WTC11 (cell line): ENCODE results near the gene NFAT5. TPM values are rescaled to one million over a fixed set of nuclear protein-coding genes. Genes with fewer than 3 reads are reported as not detected.

ENCODE experiments used
- ATAC-seq: fragments of 200-7000 bp; cut with Tn5 transposase; 2 replicates; pipeline ENCODE4 v1.10.0; 2021; ENCODE audit warnings: mild to moderate bottlenecking, moderate library complexity
- CTCF ChIA-PET: fragments of 300-600 bp; sonication (Branson Sonifier 250); formaldehyde crosslinking; loops from one replicate; lab custom pipeline; 2021; ENCODE audit warnings: antibody characterized with exemption; lab: Charles Lee
- POLR2A ChIA-PET: fragments of 350-600 bp; sonication (Branson Sonifier 250); formaldehyde crosslinking; loops from one replicate; lab custom pipeline; 2021; ENCODE audit warnings: antibody characterized with exemption; lab: Charles Lee
- DNase-seq: peaks from one replicate; pipeline ENCODE4 v3.0.0; 2021; ENCODE audit warnings: low spot score
- H3K27ac Mint-ChIP-seq: 2 replicates; pipeline ENCODE4 v1.8.0; 2021; ENCODE audit warnings: mixed read lengths
- H3K27me3 Mint-ChIP-seq: 2 replicates; pipeline ENCODE4 v1.8.0; 2021; ENCODE audit warnings: low read depth, mild to moderate bottlenecking, moderate library complexity, mixed read lengths
- H3K36me3 Mint-ChIP-seq: 2 replicates; pipeline ENCODE4 v1.8.0; 2021; ENCODE audit warnings: mixed read lengths
- H3K4me1 Mint-ChIP-seq: 2 replicates; pipeline ENCODE4 v1.8.0; 2022; ENCODE audit warnings: mixed read lengths
- H3K4me3 Mint-ChIP-seq: 2 replicates; pipeline ENCODE4 v1.8.0; 2021; ENCODE audit warnings: mild to moderate bottlenecking, moderate library complexity, mixed read lengths
- H3K9me3 Mint-ChIP-seq: 2 replicates; pipeline ENCODE4 v1.8.0; 2021; ENCODE audit warnings: mixed read lengths
- ATF1 ChIP-seq: sonication (generic); formaldehyde crosslinking; IDR thresholded peaks from 2 replicates; pipeline ENCODE4 v1.8.1; 2023; ENCODE audit warnings: mild to moderate bottlenecking, moderate library complexity, missing genetic modification reagents
- ESRRA ChIP-seq: sonication (generic); formaldehyde crosslinking; IDR thresholded peaks from 2 replicates; pipeline ENCODE4 v1.8.1; 2022; ENCODE audit warnings: mild to moderate bottlenecking, missing genetic modification reagents, borderline replicate concordance
- ETV6 ChIP-seq: sonication (generic); formaldehyde crosslinking; IDR thresholded peaks from 2 replicates; pipeline ENCODE4 v1.8.1; 2022; ENCODE audit warnings: mild to moderate bottlenecking, missing genetic modification reagents
- HMGA2 ChIP-seq: fragments of 250-450 bp; sonication (Bioruptor Pico); IDR thresholded peaks from 2 replicates; pipeline ENCODE4 v1.4.0; 2021; ENCODE audit warnings: mild to moderate bottlenecking, moderate library complexity
- IRF2 ChIP-seq: sonication (generic); formaldehyde crosslinking; IDR thresholded peaks from 2 replicates; pipeline ENCODE4 v1.8.0; 2022; ENCODE audit warnings: low read depth, missing genetic modification reagents, borderline replicate concordance
- PRRX2 ChIP-seq: fragments of 250-450 bp; sonication (Bioruptor Pico); IDR thresholded peaks from 2 replicates; pipeline ENCODE4 v1.8.0; 2021; ENCODE audit warnings: mild to moderate bottlenecking
- SMAD3 ChIP-seq: sonication (generic); formaldehyde crosslinking; IDR thresholded peaks from 2 replicates; pipeline ENCODE4 v1.8.0; 2022; ENCODE audit warnings: missing genetic modification reagents, mild to moderate bottlenecking, borderline replicate concordance
- SMAD4 ChIP-seq: sonication (generic); formaldehyde crosslinking; IDR thresholded peaks from 2 replicates; pipeline ENCODE4 v1.8.0; 2022; ENCODE audit warnings: mild to moderate bottlenecking, missing genetic modification reagents
- SP1 ChIP-seq: sonication (generic); formaldehyde crosslinking; conservative IDR thresholded peaks from 2 replicates; pipeline ENCODE4 v1.8.1; 2022; ENCODE audit warnings: missing genetic modification reagents
- TCF7 ChIP-seq: sonication (generic); formaldehyde crosslinking; IDR thresholded peaks from 2 replicates; pipeline ENCODE4 v1.8.0; 2022; ENCODE audit warnings: mild to moderate bottlenecking, low read depth, missing genetic modification reagents, moderate library complexity
- TP53 ChIP-seq: sonication (generic); formaldehyde crosslinking; IDR thresholded peaks from 2 replicates; pipeline ENCODE4 v1.8.1; 2023; ENCODE audit warnings: mild to moderate bottlenecking, missing genetic modification reagents
- ZBTB21 ChIP-seq: sonication (generic); formaldehyde crosslinking; IDR thresholded peaks from 2 replicates; pipeline ENCODE4 v1.8.1; 2023; ENCODE audit warnings: mild to moderate bottlenecking, missing genetic modification reagents, borderline replicate concordance
- total RNA-seq: library from RNA; stranded (reverse); gene quantifications from 3 replicates; pipeline ENCODE4 v1.2.3, GENCODE V29; 2021
- TF ChIP-seq, protein P1 (sequence below): sonication (generic); formaldehyde crosslinking; IDR thresholded peaks from 2 replicates; pipeline ENCODE4 v1.8.0; 2023; ENCODE audit warnings: missing genetic modification reagents
- TF ChIP-seq, protein P2 (sequence below): sonication (generic); formaldehyde crosslinking; IDR thresholded peaks from 2 replicates; pipeline ENCODE4 v1.8.0; 2022; ENCODE audit warnings: mild to moderate bottlenecking, missing genetic modification reagents
- TF ChIP-seq, protein P3 (sequence below): sonication (generic); formaldehyde crosslinking; IDR thresholded peaks from 2 replicates; pipeline ENCODE4 v1.8.0; 2023; ENCODE audit warnings: mild to moderate bottlenecking, missing genetic modification reagents
- TF ChIP-seq, protein P4 (sequence below): sonication (generic); formaldehyde crosslinking; IDR thresholded peaks from 2 replicates; pipeline ENCODE4 v1.8.0; 2022; ENCODE audit warnings: mild to moderate bottlenecking, missing genetic modification reagents
- TF ChIP-seq, protein P5 (sequence below): sonication (generic); formaldehyde crosslinking; IDR thresholded peaks from 2 replicates; pipeline ENCODE4 v1.8.1; 2022; ENCODE audit warnings: low read depth, mild to moderate bottlenecking, moderate library complexity, missing genetic modification reagents, borderline replicate concordance
- TF ChIP-seq, protein P6 (sequence below): fragments of 250-450 bp; sonication (Bioruptor Pico); IDR thresholded peaks from 2 replicates; pipeline ENCODE4 v1.8.0; 2021; ENCODE audit warnings: mild to moderate bottlenecking
- TF ChIP-seq, protein P7 (sequence below): fragments of 250-450 bp; sonication (Bioruptor Pico); IDR thresholded peaks from 2 replicates; pipeline ENCODE4 v1.9.0; 2021; ENCODE audit warnings: moderate library complexity, mild to moderate bottlenecking, inconsistent platforms, borderline replicate concordance
- TF ChIP-seq, protein P8 (sequence below): fragments of 250-450 bp; sonication (Bioruptor Pico); conservative IDR thresholded peaks from 2 replicates; pipeline ENCODE4 v1.9.0; 2021; ENCODE audit warnings: mild to moderate bottlenecking
- TF ChIP-seq, protein P9 (sequence below): sonication (generic); formaldehyde crosslinking; IDR thresholded peaks from 2 replicates; pipeline ENCODE4 v1.8.1; 2023; ENCODE audit warnings: mild to moderate bottlenecking, moderate library complexity, missing genetic modification reagents

NFAT5 gene
- total RNA-seq, 1 experiment from 2014 or later: 23.2 TPM

DNA sequence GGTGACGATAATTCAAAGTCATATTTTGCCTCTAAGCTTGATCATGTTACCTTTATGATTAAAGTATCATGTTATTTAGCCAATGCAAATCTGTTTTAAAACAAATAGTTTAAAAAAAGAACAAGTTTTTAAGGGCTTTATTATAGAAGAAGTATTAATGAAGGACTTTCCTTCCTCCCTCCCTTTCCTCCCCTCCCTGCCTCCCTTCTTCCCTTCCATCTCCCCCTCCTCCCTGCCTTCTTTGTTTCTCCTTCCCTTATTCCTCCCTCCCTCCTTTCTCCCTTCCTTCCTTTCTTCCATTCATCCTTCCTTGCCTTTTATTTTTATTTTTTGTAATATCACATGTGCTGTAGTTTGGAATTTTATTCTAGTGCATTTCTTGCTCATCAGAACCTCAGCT is 134.1 kb downstream of the NFAT5 start:
- H3K4me3 Mint-ChIP-seq: no peak overlapping the region
- H3K27ac Mint-ChIP-seq: no peak overlapping the region
- no peak for DNase-seq
- peaks cover 9% of the 10 kb centered on the region for H3K36me3 Mint-ChIP-seq
- no peaks in the 10 kb centered on the region for H3K9me3 Mint-ChIP-seq
- ATAC-seq: no peak
- H3K4me1 Mint-ChIP-seq: peaks cover 4% of the 10 kb centered on the region; the same call in 1 of the 2 replicates
- TF ChIP-seq, protein P1, sequence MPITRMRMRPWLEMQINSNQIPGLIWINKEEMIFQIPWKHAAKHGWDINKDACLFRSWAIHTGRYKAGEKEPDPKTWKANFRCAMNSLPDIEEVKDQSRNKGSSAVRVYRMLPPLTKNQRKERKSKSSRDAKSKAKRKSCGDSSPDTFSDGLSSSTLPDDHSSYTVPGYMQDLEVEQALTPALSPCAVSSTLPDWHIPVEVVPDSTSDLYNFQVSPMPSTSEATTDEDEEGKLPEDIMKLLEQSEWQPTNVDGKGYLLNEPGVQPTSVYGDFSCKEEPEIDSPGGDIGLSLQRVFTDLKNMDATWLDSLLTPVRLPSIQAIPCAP: no peak
- no peak for TF ChIP-seq TCF7 (CRISPR knock-in tag)
- TF ChIP-seq, protein P2, sequence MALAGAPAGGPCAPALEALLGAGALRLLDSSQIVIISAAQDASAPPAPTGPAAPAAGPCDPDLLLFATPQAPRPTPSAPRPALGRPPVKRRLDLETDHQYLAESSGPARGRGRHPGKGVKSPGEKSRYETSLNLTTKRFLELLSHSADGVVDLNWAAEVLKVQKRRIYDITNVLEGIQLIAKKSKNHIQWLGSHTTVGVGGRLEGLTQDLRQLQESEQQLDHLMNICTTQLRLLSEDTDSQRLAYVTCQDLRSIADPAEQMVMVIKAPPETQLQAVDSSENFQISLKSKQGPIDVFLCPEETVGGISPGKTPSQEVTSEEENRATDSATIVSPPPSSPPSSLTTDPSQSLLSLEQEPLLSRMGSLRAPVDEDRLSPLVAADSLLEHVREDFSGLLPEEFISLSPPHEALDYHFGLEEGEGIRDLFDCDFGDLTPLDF (CRISPR knock-in tag): no peak
- no peak for TF ChIP-seq ETV6 (CRISPR knock-in tag)
- TF ChIP-seq, protein P3, sequence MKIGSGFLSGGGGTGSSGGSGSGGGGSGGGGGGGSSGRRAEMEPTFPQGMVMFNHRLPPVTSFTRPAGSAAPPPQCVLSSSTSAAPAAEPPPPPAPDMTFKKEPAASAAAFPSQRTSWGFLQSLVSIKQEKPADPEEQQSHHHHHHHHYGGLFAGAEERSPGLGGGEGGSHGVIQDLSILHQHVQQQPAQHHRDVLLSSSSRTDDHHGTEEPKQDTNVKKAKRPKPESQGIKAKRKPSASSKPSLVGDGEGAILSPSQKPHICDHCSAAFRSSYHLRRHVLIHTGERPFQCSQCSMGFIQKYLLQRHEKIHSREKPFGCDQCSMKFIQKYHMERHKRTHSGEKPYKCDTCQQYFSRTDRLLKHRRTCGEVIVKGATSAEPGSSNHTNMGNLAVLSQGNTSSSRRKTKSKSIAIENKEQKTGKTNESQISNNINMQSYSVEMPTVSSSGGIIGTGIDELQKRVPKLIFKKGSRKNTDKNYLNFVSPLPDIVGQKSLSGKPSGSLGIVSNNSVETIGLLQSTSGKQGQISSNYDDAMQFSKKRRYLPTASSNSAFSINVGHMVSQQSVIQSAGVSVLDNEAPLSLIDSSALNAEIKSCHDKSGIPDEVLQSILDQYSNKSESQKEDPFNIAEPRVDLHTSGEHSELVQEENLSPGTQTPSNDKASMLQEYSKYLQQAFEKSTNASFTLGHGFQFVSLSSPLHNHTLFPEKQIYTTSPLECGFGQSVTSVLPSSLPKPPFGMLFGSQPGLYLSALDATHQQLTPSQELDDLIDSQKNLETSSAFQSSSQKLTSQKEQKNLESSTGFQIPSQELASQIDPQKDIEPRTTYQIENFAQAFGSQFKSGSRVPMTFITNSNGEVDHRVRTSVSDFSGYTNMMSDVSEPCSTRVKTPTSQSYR (CRISPR knock-in tag): no peak
- TF ChIP-seq, protein P4, sequence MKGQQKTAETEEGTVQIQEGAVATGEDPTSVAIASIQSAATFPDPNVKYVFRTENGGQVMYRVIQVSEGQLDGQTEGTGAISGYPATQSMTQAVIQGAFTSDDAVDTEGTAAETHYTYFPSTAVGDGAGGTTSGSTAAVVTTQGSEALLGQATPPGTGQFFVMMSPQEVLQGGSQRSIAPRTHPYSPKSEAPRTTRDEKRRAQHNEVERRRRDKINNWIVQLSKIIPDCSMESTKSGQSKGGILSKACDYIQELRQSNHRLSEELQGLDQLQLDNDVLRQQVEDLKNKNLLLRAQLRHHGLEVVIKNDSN (CRISPR knock-in tag): no peak
- no peak for TF ChIP-seq ESRRA (CRISPR knock-in tag)
- no peak for TF ChIP-seq IRF2 (CRISPR knock-in tag)
- TF ChIP-seq, protein P5, sequence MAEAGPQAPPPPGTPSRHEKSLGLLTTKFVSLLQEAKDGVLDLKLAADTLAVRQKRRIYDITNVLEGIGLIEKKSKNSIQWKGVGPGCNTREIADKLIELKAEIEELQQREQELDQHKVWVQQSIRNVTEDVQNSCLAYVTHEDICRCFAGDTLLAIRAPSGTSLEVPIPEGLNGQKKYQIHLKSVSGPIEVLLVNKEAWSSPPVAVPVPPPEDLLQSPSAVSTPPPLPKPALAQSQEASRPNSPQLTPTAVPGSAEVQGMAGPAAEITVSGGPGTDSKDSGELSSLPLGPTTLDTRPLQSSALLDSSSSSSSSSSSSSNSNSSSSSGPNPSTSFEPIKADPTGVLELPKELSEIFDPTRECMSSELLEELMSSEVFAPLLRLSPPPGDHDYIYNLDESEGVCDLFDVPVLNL: no peak
- TF ChIP-seq SP1 (CRISPR knock-in tag): no peak
- no peak for TF ChIP-seq ATF1
- TF ChIP-seq SMAD3 (CRISPR knock-in tag): no peak
- TF ChIP-seq SMAD4 (CRISPR knock-in tag): no peak
- TF ChIP-seq TP53: no peak
- TF ChIP-seq, protein P6, sequence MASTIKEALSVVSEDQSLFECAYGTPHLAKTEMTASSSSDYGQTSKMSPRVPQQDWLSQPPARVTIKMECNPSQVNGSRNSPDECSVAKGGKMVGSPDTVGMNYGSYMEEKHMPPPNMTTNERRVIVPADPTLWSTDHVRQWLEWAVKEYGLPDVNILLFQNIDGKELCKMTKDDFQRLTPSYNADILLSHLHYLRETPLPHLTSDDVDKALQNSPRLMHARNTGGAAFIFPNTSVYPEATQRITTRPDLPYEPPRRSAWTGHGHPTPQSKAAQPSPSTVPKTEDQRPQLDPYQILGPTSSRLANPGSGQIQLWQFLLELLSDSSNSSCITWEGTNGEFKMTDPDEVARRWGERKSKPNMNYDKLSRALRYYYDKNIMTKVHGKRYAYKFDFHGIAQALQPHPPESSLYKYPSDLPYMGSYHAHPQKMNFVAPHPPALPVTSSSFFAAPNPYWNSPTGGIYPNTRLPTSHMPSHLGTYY: no peak
- no peak for TF ChIP-seq PRRX2 (CRISPR knock-in tag)
- no peak for TF ChIP-seq ZBTB21 (CRISPR knock-in tag)
- TF ChIP-seq, all 79 proteins: peak for 0
- H3K27me3 Mint-ChIP-seq: no peaks in the 10 kb centered on the region
- CTCF ChIA-PET: interaction anchor here (0.8 kb wide), 1 partner anchor 9 kb away, joined by 5 read pairs; no protein-coding TSS in a partner anchor
- POLR2A ChIA-PET: no interaction called here

DNA sequence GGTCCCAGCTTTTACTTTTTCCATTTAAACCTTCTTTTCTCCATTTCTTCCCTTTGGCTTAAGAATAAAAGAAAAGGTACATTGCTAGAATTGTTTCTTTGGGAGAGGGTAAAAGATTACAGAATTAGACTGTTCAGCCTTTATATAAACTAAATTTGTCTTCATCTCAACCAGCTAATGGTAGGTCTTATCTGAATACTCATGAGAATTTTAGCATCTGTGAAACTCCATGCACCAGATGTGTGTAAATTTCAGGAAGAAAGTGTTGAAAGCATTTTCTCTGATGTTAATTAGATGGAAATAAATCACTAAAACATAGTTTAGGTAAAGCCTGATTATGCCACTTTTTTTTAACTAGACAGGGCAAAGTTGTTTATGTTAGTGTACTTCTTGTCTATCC is 135.7 kb downstream of the NFAT5 start:
- H3K27me3 Mint-ChIP-seq: no peaks in the 10 kb centered on the region
- no peaks in the 10 kb centered on the region for H3K36me3 Mint-ChIP-seq
- no peak for ATAC-seq
- no peaks in the 10 kb centered on the region for H3K9me3 Mint-ChIP-seq
- H3K27ac Mint-ChIP-seq: no peak overlapping the region
- DNase-seq: no peak
- ChIA-PET POLR2A (no interaction called here), CTCF (interaction anchor here (1.4 kb wide), 1 partner anchor 305 kb away, joined by 3 read pairs; no protein-coding TSS in a partner anchor)
- peaks cover 6% of the 10 kb centered on the region; the same call in 1 of the 2 replicates for H3K4me1 Mint-ChIP-seq
- no peak overlapping the region for H3K4me3 Mint-ChIP-seq
- TF ChIP-seq, protein P7, sequence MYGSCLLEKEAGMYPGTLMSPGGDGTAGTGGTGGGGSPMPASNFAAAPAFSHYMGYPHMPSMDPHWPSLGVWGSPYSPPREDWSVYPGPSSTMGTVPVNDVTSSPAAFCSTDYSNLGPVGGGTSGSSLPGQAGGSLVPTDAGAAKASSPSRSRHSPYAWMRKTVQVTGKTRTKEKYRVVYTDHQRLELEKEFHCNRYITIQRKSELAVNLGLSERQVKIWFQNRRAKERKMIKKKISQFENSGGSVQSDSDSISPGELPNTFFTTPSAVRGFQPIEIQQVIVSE (CRISPR knock-in tag): no peak
- TF ChIP-seq, protein P2 (CRISPR knock-in tag): no peak
- TF ChIP-seq TP53 (no peak), HMGA2 (CRISPR knock-in tag) (no peak)
- TF ChIP-seq, protein P8, sequence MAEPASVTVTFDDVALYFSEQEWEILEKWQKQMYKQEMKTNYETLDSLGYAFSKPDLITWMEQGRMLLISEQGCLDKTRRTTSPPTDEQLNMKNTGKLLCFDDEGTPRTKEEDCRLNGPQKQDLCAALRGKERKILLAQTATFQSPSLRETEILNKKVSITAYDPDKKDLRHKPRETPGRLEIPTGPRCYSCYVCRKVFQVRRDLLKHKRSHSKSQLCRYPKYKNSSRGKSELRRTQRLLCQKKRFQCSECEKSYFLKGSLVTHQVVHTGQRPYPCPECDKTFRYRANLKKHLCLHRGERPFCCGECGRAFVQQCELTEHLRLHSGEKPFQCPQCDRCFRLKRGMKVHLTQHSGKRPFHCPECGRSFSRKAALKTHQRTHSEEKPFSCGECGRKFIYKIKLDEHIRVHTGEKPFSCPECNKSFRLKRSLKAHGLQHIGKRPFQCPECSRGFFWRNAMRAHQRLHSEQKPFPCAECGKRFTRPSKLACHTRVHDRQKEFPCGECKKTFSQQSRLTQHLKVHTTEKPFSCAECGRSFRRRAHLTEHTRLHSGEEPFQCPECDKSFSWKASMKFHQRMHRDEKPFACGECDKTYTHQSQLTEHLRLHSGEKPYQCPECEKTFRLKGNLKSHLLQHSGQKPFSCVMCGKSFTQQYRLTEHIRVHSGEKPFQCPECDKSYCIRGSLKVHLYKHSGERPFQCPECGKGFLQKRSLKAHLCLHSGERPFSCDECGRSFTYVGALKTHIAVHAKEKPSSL: no peak
- TF ChIP-seq, protein P9, sequence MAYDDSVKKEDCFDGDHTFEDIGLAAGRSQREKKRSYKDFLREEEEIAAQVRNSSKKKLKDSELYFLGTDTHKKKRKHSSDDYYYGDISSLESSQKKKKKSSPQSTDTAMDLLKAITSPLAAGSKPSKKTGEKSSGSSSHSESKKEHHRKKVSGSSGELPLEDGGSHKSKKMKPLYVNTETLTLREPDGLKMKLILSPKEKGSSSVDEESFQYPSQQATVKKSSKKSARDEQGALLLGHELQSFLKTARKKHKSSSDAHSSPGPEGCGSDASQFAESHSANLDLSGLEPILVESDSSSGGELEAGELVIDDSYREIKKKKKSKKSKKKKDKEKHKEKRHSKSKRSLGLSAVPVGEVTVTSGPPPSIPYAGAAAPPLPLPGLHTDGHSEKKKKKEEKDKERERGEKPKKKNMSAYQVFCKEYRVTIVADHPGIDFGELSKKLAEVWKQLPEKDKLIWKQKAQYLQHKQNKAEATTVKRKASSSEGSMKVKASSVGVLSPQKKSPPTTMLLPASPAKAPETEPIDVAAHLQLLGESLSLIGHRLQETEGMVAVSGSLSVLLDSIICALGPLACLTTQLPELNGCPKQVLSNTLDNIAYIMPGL (CRISPR knock-in tag): no peak
